B cell (primary cell): ENCODE results near the gene HSPB6. TPM values are rescaled to one million over a fixed set of nuclear protein-coding genes. Genes with fewer than 3 reads are reported as not detected.
A peak's percentile ranks its signal among the peaks of the same experiment; 100 is the strongest.

ENCODE experiments used
- ATAC-seq: fragments of 200-7000 bp; cut with Tn5 transposase; one replicate; pipeline ENCODE4 v1.10.0; 2021; ENCODE audit warnings: low read depth, mild to moderate bottlenecking, moderate number of reproducible peaks, moderate library complexity
- CTCF ChIA-PET: fragments of 350-600 bp; sonication (Branson Sonifier 250); formaldehyde crosslinking; loops from one replicate; lab custom pipeline; 2021; ENCODE audit warnings: antibody characterized with exemption, inconsistent platforms; lab: Charles Lee
- POLR2A ChIA-PET: fragments of 350-600 bp; sonication (Branson Sonifier 250); formaldehyde crosslinking; loops from one replicate; lab custom pipeline; 2021; ENCODE audit warnings: antibody characterized with exemption; lab: Charles Lee
- DNase-seq: peaks from one replicate; pipeline ENCODE4 v3.0.0; 2013
- H2AFZ ChIP-seq: 2 replicates; pipeline ENCODE4 v1.6.1; 2012; ENCODE audit warnings: mild to moderate bottlenecking, low read depth, low read length; ENCODE audit not compliant: insufficient read depth, poor library complexity, severe bottlenecking
- H3K27ac ChIP-seq, 2 donors: 1 replicate in 1 of 2; 2 replicates in 1 of 2; pipeline ENCODE4 v1.5.1; 2012 to 2013; ENCODE audit warnings: low read length in 2 of 2, mild to moderate bottlenecking in 2 of 2, moderate library complexity in 1 of 2
- H3K27me3 ChIP-seq, 4 experiments: fragments of 200-600 bp in 1 of 4; sonication (generic) in 1 of 4; replicated peaks in 1 of 4; 1 replicate in 2 of 4; 2 replicates in 2 of 4; pipeline versions ENCODE4 v1.6.1 to v1.7.0; 2013 to 2016; ENCODE audit warnings: low read length in 3 of 4, mild to moderate bottlenecking in 2 of 4, mixed read lengths in 1 of 4, moderate library complexity in 1 of 4; ENCODE audit not compliant: insufficient read depth in 4 of 4, control insufficient read depth in 3 of 4; ENCODE audit errors: control extremely low read depth in 1 of 4
- H3K36me3 ChIP-seq, 2 experiments: replicated peaks in 1 of 2; 1 replicate in 1 of 2; 2 replicates in 1 of 2; pipeline versions ENCODE4 v1.6.1 to v1.7.1; 2013; ENCODE audit warnings: low read length in 1 of 2; ENCODE audit not compliant: insufficient read depth in 2 of 2, control insufficient read depth in 1 of 2; ENCODE audit errors: control extremely low read depth in 1 of 2, extremely low read depth in 1 of 2
- H3K4me1 ChIP-seq, 2 donors: fragments of 200-600 bp in 1 of 2; sonication (generic) in 1 of 2; 1 replicate in 1 of 2; 2 replicates in 1 of 2; pipeline versions ENCODE4 v1.5.1 to v1.6.1; 2013 to 2017; ENCODE audit warnings: low read length in 2 of 2; ENCODE audit not compliant: control insufficient read depth in 2 of 2, insufficient read depth in 2 of 2
- H3K4me2 ChIP-seq: replicated peaks from 2 replicates; pipeline ENCODE3; 2012; ENCODE audit warnings: mild to moderate bottlenecking, low read depth, low read length; ENCODE audit not compliant: poor library complexity, severe bottlenecking
- H3K4me3 ChIP-seq, 5 experiments: fragments of 200-600 bp in 1 of 5; sonication (generic) in 1 of 5; 1 replicate in 3 of 5; 2 replicates in 2 of 5; pipeline versions ENCODE4 v1.5.1 to v1.7.0; 2011 to 2016; ENCODE audit warnings: low read length in 4 of 5, mild to moderate bottlenecking in 4 of 5, low read depth in 2 of 5, control low read depth in 1 of 5, moderate library complexity in 1 of 5; ENCODE audit not compliant: insufficient read depth in 1 of 5; ENCODE audit errors: control extremely low read depth in 1 of 5, extremely low read depth in 1 of 5
- H3K79me2 ChIP-seq: fragments of 200-600 bp; sonication (generic); one replicate; pipeline ENCODE4 v1.6.0; 2016; ENCODE audit warnings: low read length; ENCODE audit not compliant: control insufficient read depth, insufficient read depth
- H3K9ac ChIP-seq: fragments of 200-600 bp; sonication (generic); 2 replicates; pipeline ENCODE4 v1.6.1; 2017; ENCODE audit warnings: mild to moderate bottlenecking, low read length, moderate library complexity
- H3K9me3 ChIP-seq, 3 donors: one replicate each; pipeline versions ENCODE4 v1.6.1 to v1.7.1; 2013; ENCODE audit warnings: low read length in 2 of 3; ENCODE audit not compliant: control insufficient read depth in 2 of 3, insufficient read depth in 1 of 3; ENCODE audit errors: control extremely low read depth in 1 of 3
- H4K20me1 ChIP-seq: 2 replicates; pipeline ENCODE4 v1.6.0; 2012; ENCODE audit warnings: mild to moderate bottlenecking, low read length; ENCODE audit not compliant: insufficient read depth, control insufficient read depth, poor library complexity, severe bottlenecking
- H3K27ac Mint-ChIP-seq: one replicate; pipeline ENCODE4 v1.8.0; 2021; ENCODE audit warnings: mixed read lengths
- H3K27me3 Mint-ChIP-seq: one replicate; pipeline ENCODE4 v1.8.0; 2021; ENCODE audit warnings: mixed read lengths
- H3K4me1 Mint-ChIP-seq: one replicate; pipeline ENCODE4 v1.8.0; 2021; ENCODE audit warnings: mixed read lengths
- H3K4me3 Mint-ChIP-seq: one replicate; pipeline ENCODE4 v1.8.0; 2021; ENCODE audit warnings: mixed read lengths
- H3K9me3 Mint-ChIP-seq: one replicate; pipeline ENCODE4 v1.8.0; 2022; ENCODE audit warnings: mixed read lengths; ENCODE audit not compliant: insufficient read depth
- CTCF ChIP-seq: fragments of 200-600 bp; IDR thresholded peaks from one replicate; pipeline ENCODE4 v1.8.0; 2022; ENCODE audit warnings: antibody characterized with exemption, mild to moderate bottlenecking
- EZH2 ChIP-seq: IDR thresholded peaks from 2 replicates; pipeline ENCODE4 v1.6.1; 2012; ENCODE audit warnings: borderline replicate concordance, low read depth, mild to moderate bottlenecking, moderate library complexity, low read length; ENCODE audit not compliant: insufficient read depth, poor library complexity, severe bottlenecking
- WGBS: methylation state at CpG from one replicate; pipeline ENCODE4 v1.1.5; 2013; ENCODE audit warnings: missing lambda C conversion rate; ENCODE audit not compliant: insufficient coverage; 5-methylcytosine and 5-hydroxymethylcytosine counted together
- intact Hi-C: fragments of 100-400 bp; cut with micrococcal nuclease; formaldehyde crosslinking; loops from one replicate; pipeline ENCODE4 v1.10.0; 2022
- polyA plus RNA-seq: library from polyadenylated mRNA; depleted of rRNA; stranded (reverse); fragments of >200 nt; gene quantifications from 2 replicates; pipeline ENCODE4 v1.2.3, GENCODE V29; 2012
- total RNA-seq, 2 donors: library from RNA; stranded (reverse); fragments of 120-200 nt in 1 of 2; gene quantifications; 1 replicate in 1 of 2; 2 replicates in 1 of 2; pipeline versions ENCODE4 v1.2.3 to v1.2.4, GENCODE V29; 2013 to 2022

The HSPB6 gene
- total and polyA plus RNA-seq, 2 donors (not counting 1 experiment from before 2014, with no cell fraction given), result not detected

GRCh38 chr19:35715355-35715809 lies 41.4 kb downstream of the HSPB6 start:
- Mint-ChIP-seq H3K27ac (peak overlapping the region; percentile 99), H3K4me3 (peak overlapping the region; percentile 98), H3K9me3 (no peaks in the 10 kb centered on the region), H3K4me1 (peaks cover 74% of the 10 kb centered on the region), H3K27me3 (no peaks in the 10 kb centered on the region)
- Histone ChIP-seq H2AFZ (no peak overlapping the region), H3K27ac (peak overlapping the region; percentile 85), H3K4me1 (peaks cover 39 to 82% of the 10 kb centered on the region in 2 donors), H3K4me2 (peak overlapping the region; percentile 94), H3K4me3 (peak overlapping the region in 3 of 5 experiments; percentile 76 to 83 (median 76)), H3K79me2 (peaks cover 44% of the 10 kb centered on the region), H3K9me3 (no peaks in the 10 kb centered on the region), H3K36me3 (peaks cover 0 to 9% of the 10 kb centered on the region in 2 experiments), H3K27me3 (no peaks in the 10 kb centered on the region), H3K9ac (peak overlapping the region; percentile 80), H4K20me1 (peaks cover 22% of the 10 kb centered on the region)
- ChIA-PET CTCF (interaction anchor here (1.3 to 6.5 kb wide), 5 partner anchors 13 to 33 kb away, joined by 3 to 123 read pairs (median 15); partner anchors contain the start of gene LIN37), POLR2A (interaction anchor here (0.6 to 1.5 kb wide), 4 partner anchors 9 to 33 kb away, joined by 3 to 6 read pairs (median 3); partner anchors contain the start of gene LIN37)
- DNase-seq, result no peak
- ATAC-seq, result no peak
- TF ChIP-seq EZH2, result no peak
- no peak for TF ChIP-seq CTCF
- 85% methylated on average over 5 of the region's 7 CpGs for WGBS
- intact Hi-C loops, result loop anchor here (10.0 kb wide), 2 partner anchors 189 to 371 kb away; partner anchors contain the start of genes FFAR1, HCST, NFKBID and TYROBP
